Measurements from ENCODE around the gene OXSR1. TPM values are rescaled to one million over a fixed set of nuclear protein-coding genes. Genes with fewer than 3 reads are reported as not detected.

Gene OXSR1
- total RNA-seq, 4 donors from 2014 or later: 12.9 to 45.6 (median 39.5) TPM

DNA sequence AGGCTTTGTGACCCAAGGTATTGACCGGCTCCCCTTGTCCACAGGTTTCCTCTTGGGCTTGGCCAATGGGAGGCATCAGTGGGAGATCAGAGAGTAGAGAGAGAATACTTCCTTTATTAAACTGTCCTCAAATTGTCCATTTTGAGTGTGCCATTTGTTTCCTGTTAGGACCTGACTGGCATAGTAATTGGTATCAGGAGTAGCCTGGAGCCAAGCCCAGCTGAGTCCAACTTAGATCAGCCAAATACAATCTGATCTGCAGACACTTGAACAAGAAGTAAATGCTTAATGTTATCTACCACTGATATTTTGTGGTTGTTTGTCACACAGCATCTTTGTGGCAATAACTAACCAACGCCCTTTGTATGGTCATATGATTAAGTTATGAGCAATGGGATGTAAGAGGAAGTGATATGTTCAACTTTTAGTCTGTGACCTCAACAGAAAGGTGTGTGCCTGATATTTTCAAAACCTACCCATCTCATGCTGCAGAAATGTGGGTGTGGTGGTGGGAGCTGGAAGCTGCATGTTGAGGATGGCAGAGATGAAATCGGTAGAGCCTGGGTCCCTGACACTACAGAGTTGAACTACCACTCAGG, 13.6 kb upstream of the OXSR1 start:
- Histone ChIP-seq H3K27me3 (no peaks in the 10 kb centered on the region), H3K27ac (no peak overlapping the region), H3K4me1 (no peaks in the 10 kb centered on the region), H3K4me3 (no peak overlapping the region), H3K9me3 (no peaks in the 10 kb centered on the region), H3K36me3 (no peaks in the 10 kb centered on the region)
- DNase-seq: no peak
- intact Hi-C loops (cut with DNase I; ENCODE audit: low total_unique reads): no loop called here
- TF ChIP-seq POLR2A (IDR thresholded peaks at IDR 0.05): no peak
- TF ChIP-seq, protein P1, sequence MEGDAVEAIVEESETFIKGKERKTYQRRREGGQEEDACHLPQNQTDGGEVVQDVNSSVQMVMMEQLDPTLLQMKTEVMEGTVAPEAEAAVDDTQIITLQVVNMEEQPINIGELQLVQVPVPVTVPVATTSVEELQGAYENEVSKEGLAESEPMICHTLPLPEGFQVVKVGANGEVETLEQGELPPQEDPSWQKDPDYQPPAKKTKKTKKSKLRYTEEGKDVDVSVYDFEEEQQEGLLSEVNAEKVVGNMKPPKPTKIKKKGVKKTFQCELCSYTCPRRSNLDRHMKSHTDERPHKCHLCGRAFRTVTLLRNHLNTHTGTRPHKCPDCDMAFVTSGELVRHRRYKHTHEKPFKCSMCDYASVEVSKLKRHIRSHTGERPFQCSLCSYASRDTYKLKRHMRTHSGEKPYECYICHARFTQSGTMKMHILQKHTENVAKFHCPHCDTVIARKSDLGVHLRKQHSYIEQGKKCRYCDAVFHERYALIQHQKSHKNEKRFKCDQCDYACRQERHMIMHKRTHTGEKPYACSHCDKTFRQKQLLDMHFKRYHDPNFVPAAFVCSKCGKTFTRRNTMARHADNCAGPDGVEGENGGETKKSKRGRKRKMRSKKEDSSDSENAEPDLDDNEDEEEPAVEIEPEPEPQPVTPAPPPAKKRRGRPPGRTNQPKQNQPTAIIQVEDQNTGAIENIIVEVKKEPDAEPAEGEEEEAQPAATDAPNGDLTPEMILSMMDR (IDR thresholded peaks at IDR 0.05): no peak

GRCh38 chr3:38152609-38153008, 12.7 kb upstream of the OXSR1 start:
- Histone ChIP-seq H3K4me3 (no peak overlapping the region), H3K27ac (no peak overlapping the region), H3K27me3 (no peaks in the 10 kb centered on the region), H3K36me3 (no peaks in the 10 kb centered on the region), H3K9me3 (no peaks in the 10 kb centered on the region), H3K4me1 (no peaks in the 10 kb centered on the region)
- TF ChIP-seq POLR2A (IDR thresholded peaks at IDR 0.05): no peak
- TF ChIP-seq, protein P1 (IDR thresholded peaks at IDR 0.05): no peak
- no peak for DNase-seq
- intact Hi-C loops (cut with DNase I; ENCODE audit: low total_unique reads): no loop called here

GRCh38 chr3:38153221-38153620, 12.1 kb upstream of the OXSR1 start:
- TF ChIP-seq, protein P1 (IDR thresholded peaks at IDR 0.05): no peak
- TF ChIP-seq POLR2A (IDR thresholded peaks at IDR 0.05): no peak
- H3K27me3 ChIP-seq: no peaks in the 10 kb centered on the region
- no peaks in the 10 kb centered on the region for H3K4me1 ChIP-seq
- H3K36me3 ChIP-seq: no peaks in the 10 kb centered on the region
- intact Hi-C loops (cut with DNase I; ENCODE audit: low total_unique reads): no loop called here
- H3K4me3 ChIP-seq: no peak overlapping the region
- H3K9me3 ChIP-seq: no peaks in the 10 kb centered on the region
- DNase-seq: no peak
- no peak overlapping the region for H3K27ac ChIP-seq

GRCh38 chr3:38154033-38154494, 11.3 kb upstream of the OXSR1 start:
- Histone ChIP-seq H3K9me3 (no peaks in the 10 kb centered on the region), H3K36me3 (no peaks in the 10 kb centered on the region), H3K27ac (no peak overlapping the region), H3K27me3 (no peaks in the 10 kb centered on the region), H3K4me3 (no peak overlapping the region), H3K4me1 (no peaks in the 10 kb centered on the region)
- no peak for DNase-seq
- no peak for TF ChIP-seq POLR2A (IDR thresholded peaks at IDR 0.05)
- TF ChIP-seq, protein P1 (IDR thresholded peaks at IDR 0.05): no peak
- intact Hi-C loops (cut with DNase I; ENCODE audit: low total_unique reads): no loop called here

DNA sequence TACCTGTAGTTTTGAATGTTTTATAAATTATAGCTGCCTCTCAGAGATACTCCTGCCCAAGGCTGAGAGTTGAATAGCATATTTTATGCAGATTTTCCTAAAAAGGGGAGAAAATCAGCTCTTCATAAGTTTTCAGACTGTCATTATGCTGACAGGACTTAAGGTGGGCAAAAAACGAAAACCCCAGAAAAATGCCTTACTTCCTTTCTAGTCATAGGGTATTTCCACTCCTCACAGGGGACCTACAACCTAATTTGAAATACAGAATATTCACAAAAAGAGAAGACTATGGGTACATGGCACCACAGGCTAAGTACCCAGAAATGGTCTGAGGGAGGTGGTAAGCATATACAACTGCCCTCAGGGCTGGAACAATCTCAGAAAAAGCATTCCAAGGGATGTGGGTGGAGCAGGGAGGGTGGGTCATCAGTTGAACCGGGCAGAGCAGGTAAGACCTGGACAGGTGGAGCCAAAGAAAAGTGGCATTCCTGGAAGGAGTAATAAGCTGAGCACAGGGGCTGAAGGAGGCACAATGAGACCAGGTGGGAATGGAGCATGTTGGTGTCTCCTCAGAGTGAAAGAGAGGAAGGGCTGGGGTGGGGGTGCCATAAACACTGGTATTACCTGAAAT, 10.6 kb upstream of the OXSR1 start:
- intact Hi-C loops (cut with DNase I; ENCODE audit: low total_unique reads): no loop called here
- H3K4me3 ChIP-seq: no peak overlapping the region
- TF ChIP-seq, protein P1 (IDR thresholded peaks at IDR 0.05): no peak
- no peak for TF ChIP-seq POLR2A (IDR thresholded peaks at IDR 0.05)
- H3K9me3 ChIP-seq: no peaks in the 10 kb centered on the region
- no peak for DNase-seq
- H3K36me3 ChIP-seq: no peaks in the 10 kb centered on the region
- no peak overlapping the region for H3K27ac ChIP-seq
- no peaks in the 10 kb centered on the region for H3K27me3 ChIP-seq
- no peaks in the 10 kb centered on the region for H3K4me1 ChIP-seq

All from uterus (tissue), 4 donors.